Measurements from ENCODE around the gene CPLANE1.

The CPLANE1 gene

GRCh38 chr5:37254581-37254980 lies 5.4 kb upstream of the CPLANE1 start:
- H3K4me3 ChIP-seq (ENCODE audit: low read length), result no peak overlapping the region
- DNase-seq (ENCODE audit: low read depth), result no peak
- no peak for TF ChIP-seq CTCF (IDR thresholded peaks at IDR 0.05; ENCODE audit: insufficient read depth, low read depth, low read length, missing control alignments)

GRCh38 chr5:37251665-37252064 lies 2.5 kb upstream of the CPLANE1 start:
- TF ChIP-seq CTCF (IDR thresholded peaks at IDR 0.05; ENCODE audit: insufficient read depth, low read depth, low read length, missing control alignments), result no peak
- no peak for DNase-seq (ENCODE audit: low read depth)
- H3K4me3 ChIP-seq (ENCODE audit: low read length), result no peak overlapping the region

- no peak for TF ChIP-seq CTCF (IDR thresholded peaks at IDR 0.05; ENCODE audit: insufficient read depth, low read depth, low read length, missing control alignments)
- DNase-seq (ENCODE audit: low read depth), result no peak
Measured at GRCh38 chr5:37249815-37250164, 614 bp upstream of the CPLANE1 start.

GRCh38 chr5:37248421-37248969 lies 681 bp downstream of the CPLANE1 start:
- DNase-seq (ENCODE audit: low read depth), result peak; percentile 19
- no peak for TF ChIP-seq CTCF (IDR thresholded peaks at IDR 0.05; ENCODE audit: insufficient read depth, low read depth, low read length, missing control alignments)

More at GRCh38 chr5:37249815-37250164, 614 bp upstream of the CPLANE1 start:
- peak overlapping the region; percentile 74 for H3K4me3 ChIP-seq (ENCODE audit: low read length)

GRCh38 chr5:37247496-37247895 lies 1.7 kb downstream of the CPLANE1 start:
- TF ChIP-seq CTCF (IDR thresholded peaks at IDR 0.05; ENCODE audit: insufficient read depth, low read depth, low read length, missing control alignments), result no peak
- no peak for DNase-seq (ENCODE audit: low read depth)
- no peak overlapping the region for H3K4me3 ChIP-seq (ENCODE audit: low read length)

More at GRCh38 chr5:37248421-37248969, 681 bp downstream of the CPLANE1 start:
- peak overlapping the region; percentile 74 for H3K4me3 ChIP-seq (ENCODE audit: low read length)

- H3K4me3 ChIP-seq (ENCODE audit: low read length), result no peak overlapping the region
Measured at GRCh38 chr5:37247036-37247435, 2.1 kb downstream of the CPLANE1 start.

More at GRCh38 chr5:37247036-37247435, 2.1 kb downstream of the CPLANE1 start:
- DNase-seq (ENCODE audit: low read depth), result no peak
- no peak for TF ChIP-seq CTCF (IDR thresholded peaks at IDR 0.05; ENCODE audit: insufficient read depth, low read depth, low read length, missing control alignments)
